B cell (primary cell): Measurements from ENCODE around the gene PLCG2.
"Not testable (repeated sequence)": the region's sequence is repeated elsewhere in the genome, so short reads cannot be mapped to it uniquely, and the experiment has no call there.

Source experiments
- CTCF ChIP-seq: fragments of 200-600 bp; IDR thresholded peaks from one replicate; pipeline ENCODE4 v1.8.0; 2022; ENCODE audit warnings: antibody characterized with exemption, mild to moderate bottlenecking
- EZH2 ChIP-seq: IDR thresholded peaks from 2 replicates; pipeline ENCODE4 v1.6.1; 2012; ENCODE audit warnings: borderline replicate concordance, low read depth, mild to moderate bottlenecking, moderate library complexity, low read length; ENCODE audit not compliant: insufficient read depth, poor library complexity, severe bottlenecking

GRCh38 chr16:81762322-81762721, 16.8 kb upstream of the PLCG2 start:
- TF ChIP-seq CTCF, EZH2: not testable (repeated sequence)
